Right lung (tissue), 10 donors: ENCODE measurements around the gene JAM3. TPM values are rescaled to one million over a fixed set of nuclear protein-coding genes. Genes with fewer than 3 reads are reported as not detected.

Experiments used
- DNase-seq, 2 donors: peaks; one replicate each; pipeline ENCODE4 v3.0.0-alpha.2; 2013
- long read RNA-seq, 8 donors: transcript quantifications; one replicate each; lab custom pipeline, GENCODE V29; 2026
- polyA plus RNA-seq, 5 donors: library from polyadenylated mRNA; unstranded; fragments of 120-200 nt; gene quantifications; one replicate each; pipeline versions ENCODE4 v1.2.1 to v1.2.3, GENCODE V29; 2013; ENCODE audit warnings: inconsistent platforms in 1 of 5, low replicate concordance in 1 of 5; ENCODE audit not compliant: insufficient read length in 5 of 5, insufficient read depth in 1 of 5

Gene JAM3
- 10 to 100 TPM; 65.9 to 74.2 (median 71.9) TPM for polyA plus RNA-seq
- long read RNA-seq, donor 1, transcript JAM3-201 (9 exons, 3,912 nt), result major isoform, 16 of 21 reads
- long read RNA-seq, donor 1, partial matches to known transcripts, result 0 of 21 reads
- long read RNA-seq, donor 1, other reads (novel, unspliced or antisense), result 0 of 21 reads
- long read RNA-seq, donor 2, transcript JAM3-201 (9 exons, 3,912 nt), result major isoform, 6 of 7 reads
- long read RNA-seq, donor 2, partial matches to known transcripts, result 0 of 7 reads
- long read RNA-seq, donor 2, other reads (novel, unspliced or antisense), result 0 of 7 reads
- long read RNA-seq, donor 3, transcript JAM3-201 (9 exons, 3,912 nt), result major isoform, 10 of 21 reads
- long read RNA-seq, donor 3, partial matches to known transcripts, result 6 of 21 reads
- long read RNA-seq, donor 3, other reads (novel, unspliced or antisense), result 0 of 21 reads
- long read RNA-seq, donor 4, transcript JAM3-201 (9 exons, 3,912 nt), result major isoform, 13 of 16 reads
- long read RNA-seq, donor 4, partial matches to known transcripts, result 0 of 16 reads
- long read RNA-seq, donor 4, other reads (novel, unspliced or antisense), result 0 of 16 reads
- long read RNA-seq, donor 5, transcript JAM3-201 (9 exons, 3,912 nt), result major isoform, 13 of 85 reads
- long read RNA-seq, donor 5, transcript JAM3-207 (3 exons, 997 nt), result minor isoform, 9 of 85 reads
- long read RNA-seq, donor 5, partial matches to known transcripts, result 62 of 85 reads
- long read RNA-seq, donor 5, other reads (novel, unspliced or antisense), result 0 of 85 reads
- long read RNA-seq, donor 6, transcript JAM3-201 (9 exons, 3,912 nt), result major isoform, 15 of 20 reads
- long read RNA-seq, donor 6, partial matches to known transcripts, result 0 of 20 reads
- long read RNA-seq, donor 6, other reads (novel, unspliced or antisense), result 0 of 20 reads
- long read RNA-seq, donor 7, transcript JAM3-201 (9 exons, 3,912 nt), result major isoform, 7 of 14 reads
- long read RNA-seq, donor 7, partial matches to known transcripts, result 5 of 14 reads
- long read RNA-seq, donor 7, other reads (novel, unspliced or antisense), result 0 of 14 reads
- long read RNA-seq, donor 8, transcript JAM3-201 (9 exons, 3,912 nt), result major isoform, 7 of 9 reads
- long read RNA-seq, donor 8, partial matches to known transcripts, result 0 of 9 reads
- long read RNA-seq, donor 8, other reads (novel, unspliced or antisense), result 0 of 9 reads

- DNase-seq, result peak; percentile 92 to 93
These were observed at the start of gene JAM3 for GRCh38 chr11:134068829-134069425. Gene JAM3, plus strand, starts transcription at chr11:134069072. Its CDS starts 12 bp downstream, at chr11:134069084.

GRCh38 chr11:134019500-134019899 lies 49.4 kb upstream of the JAM3 start:
- no peak for DNase-seq

- no peak for DNase-seq
These were observed 48.3 kb upstream of the JAM3 start for GRCh38 chr11:134020598-134020997.

GRCh38 chr11:134021326-134021725 lies 47.5 kb upstream of the JAM3 start:
- no peak for DNase-seq

- no peak for DNase-seq
These were observed 46.1 kb upstream of the JAM3 start for GRCh38 chr11:134022748-134023147.

GRCh38 chr11:134024420-134025081 lies 44.3 kb upstream of the JAM3 start:
- no peak for DNase-seq

GRCh38 chr11:134025082-134025429 lies 43.8 kb upstream of the JAM3 start:
- no peak for DNase-seq

GRCh38 chr11:134026655-134027343 lies 42.1 kb upstream of the JAM3 start:
- no peak for DNase-seq

GRCh38 chr11:134027671-134028070 lies 41.2 kb upstream of the JAM3 start:
- no peak for DNase-seq

- DNase-seq, result no peak
These were observed 40.4 kb upstream of the JAM3 start for GRCh38 chr11:134028368-134028920.

GRCh38 chr11:134030853-134031252 lies 38.0 kb upstream of the JAM3 start:
- DNase-seq, result no peak

- DNase-seq, result no peak
These were observed 36.8 kb upstream of the JAM3 start for GRCh38 chr11:134032043-134032442.

- DNase-seq, result no peak
These were observed 36.3 kb upstream of the JAM3 start for GRCh38 chr11:134032501-134033091.

- no peak for DNase-seq
These were observed 35.6 kb upstream of the JAM3 start for GRCh38 chr11:134033276-134033675.

GRCh38 chr11:134033696-134034491 lies 35.0 kb upstream of the JAM3 start:
- DNase-seq, result peak; percentile 69 to 73

- no peak for DNase-seq
These were observed 34.1 kb upstream of the JAM3 start for GRCh38 chr11:134034496-134035381.

GRCh38 chr11:134036492-134037045 lies 32.3 kb upstream of the JAM3 start:
- peak in 1 of 2 donors; percentile 25 for DNase-seq
